GM13977 (cell line): Measurements from ENCODE around the gene LDLRAD3.

Source experiments
- DNase-seq: peaks from one replicate; pipeline ENCODE4 v3.0.0; 2012; ENCODE audit warnings: low spot score
- in situ Hi-C: fragments of 300-500 bp; cut with MboI; formaldehyde crosslinking; loops from one replicate; pipeline ENCODE4 v1.12.0; 2022; ENCODE audit warnings: low sequenced_read_pairs, low pct_unique_long_range_greater_than_20kb, mixed read lengths, inconsistent platforms; ENCODE audit not compliant: unreplicated experiment
- TF ChIP-seq, protein P1 (sequence below): IDR thresholded peaks from 2 replicates; pipeline ENCODE4 v1.5.1; 2012; ENCODE audit warnings: mild to moderate bottlenecking, control low read depth; ENCODE audit not compliant: insufficient read depth; ENCODE audit errors: extremely low read depth, missing control alignments

LDLRAD3 gene

DNA sequence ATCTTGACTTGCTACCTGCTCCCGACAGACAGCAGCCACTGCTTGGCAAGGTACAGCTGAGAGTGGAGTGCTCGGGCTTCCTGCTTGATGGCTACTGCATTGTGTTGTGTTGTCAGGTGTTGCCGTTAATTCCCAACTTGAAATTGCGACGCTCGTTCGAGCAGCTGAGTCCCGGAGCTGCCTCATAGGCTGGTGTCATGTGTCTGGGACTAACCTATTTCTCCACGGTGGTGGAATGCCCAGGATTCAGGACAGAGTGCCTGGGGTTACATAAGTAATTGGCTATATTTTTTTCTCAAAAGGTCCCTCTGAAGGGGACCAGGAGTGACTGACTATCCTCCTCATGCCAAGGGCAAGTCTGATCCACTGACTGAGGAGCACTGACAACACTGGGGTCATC, 326.8 kb downstream of the LDLRAD3 start:
- TF ChIP-seq, protein P1, sequence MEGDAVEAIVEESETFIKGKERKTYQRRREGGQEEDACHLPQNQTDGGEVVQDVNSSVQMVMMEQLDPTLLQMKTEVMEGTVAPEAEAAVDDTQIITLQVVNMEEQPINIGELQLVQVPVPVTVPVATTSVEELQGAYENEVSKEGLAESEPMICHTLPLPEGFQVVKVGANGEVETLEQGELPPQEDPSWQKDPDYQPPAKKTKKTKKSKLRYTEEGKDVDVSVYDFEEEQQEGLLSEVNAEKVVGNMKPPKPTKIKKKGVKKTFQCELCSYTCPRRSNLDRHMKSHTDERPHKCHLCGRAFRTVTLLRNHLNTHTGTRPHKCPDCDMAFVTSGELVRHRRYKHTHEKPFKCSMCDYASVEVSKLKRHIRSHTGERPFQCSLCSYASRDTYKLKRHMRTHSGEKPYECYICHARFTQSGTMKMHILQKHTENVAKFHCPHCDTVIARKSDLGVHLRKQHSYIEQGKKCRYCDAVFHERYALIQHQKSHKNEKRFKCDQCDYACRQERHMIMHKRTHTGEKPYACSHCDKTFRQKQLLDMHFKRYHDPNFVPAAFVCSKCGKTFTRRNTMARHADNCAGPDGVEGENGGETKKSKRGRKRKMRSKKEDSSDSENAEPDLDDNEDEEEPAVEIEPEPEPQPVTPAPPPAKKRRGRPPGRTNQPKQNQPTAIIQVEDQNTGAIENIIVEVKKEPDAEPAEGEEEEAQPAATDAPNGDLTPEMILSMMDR, result no peak
- DNase-seq, result no peak
- in situ Hi-C loops, result loop anchor here (25.0 kb wide), 1 partner anchor 458 kb away; no protein-coding TSS in a partner anchor

DNA sequence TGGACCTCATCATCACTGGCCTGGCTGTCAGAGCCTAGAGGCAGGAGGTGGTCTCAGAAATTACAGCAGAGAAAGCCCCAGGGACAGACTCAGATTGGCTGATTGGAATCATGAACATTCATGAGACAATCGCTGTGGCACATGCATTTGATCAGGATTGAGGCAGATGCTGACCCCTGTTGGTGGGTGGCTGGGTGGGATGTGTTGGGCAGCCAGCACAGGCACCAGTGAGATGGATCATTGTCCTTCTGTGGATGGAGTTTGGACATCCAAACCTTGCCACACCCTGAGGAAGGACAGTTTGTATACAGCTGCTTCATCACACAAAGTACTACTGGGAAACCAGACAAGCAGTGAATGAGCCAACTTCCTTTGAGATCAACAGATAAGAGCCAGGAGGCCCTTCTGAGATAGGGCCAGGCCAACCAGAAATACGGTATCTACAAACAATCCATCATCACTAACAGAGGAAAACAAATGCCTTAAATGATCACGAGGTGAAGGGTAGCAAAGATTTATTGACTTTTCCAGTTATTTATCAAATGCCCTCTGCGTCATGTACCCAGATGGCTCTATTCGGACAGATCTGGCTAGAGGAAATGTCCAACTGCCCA, 328.0 kb downstream of the LDLRAD3 start:
- DNase-seq, result no peak
- in situ Hi-C loops, result loop anchor here (25.0 kb wide), 1 partner anchor 460 kb away; no protein-coding TSS in a partner anchor
- TF ChIP-seq, protein P1, result no peak

DNA sequence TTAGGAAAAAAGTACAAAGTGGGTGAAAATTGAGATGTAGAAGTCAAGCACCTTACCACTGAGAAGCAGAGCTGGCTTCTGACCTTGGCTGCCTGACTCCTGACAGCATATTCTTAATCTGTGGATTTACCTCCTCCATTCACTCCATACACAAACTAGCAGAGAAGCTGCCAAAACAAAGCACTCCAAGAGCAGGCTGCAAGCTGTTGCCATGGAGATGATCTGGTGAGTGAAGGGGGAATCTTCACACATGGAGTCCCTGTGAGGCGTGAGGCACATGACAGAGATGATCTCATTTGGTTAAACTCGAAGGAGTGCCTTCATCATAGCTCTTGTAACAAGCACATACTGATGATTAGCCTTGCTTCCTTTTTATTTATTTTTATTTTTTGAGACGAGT, 329.2 kb downstream of the LDLRAD3 start:
- in situ Hi-C loops, result loop anchor here (25.0 kb wide), 1 partner anchor 461 kb away; no protein-coding TSS in a partner anchor
- DNase-seq, result no peak
- TF ChIP-seq, protein P1, result no peak

DNA sequence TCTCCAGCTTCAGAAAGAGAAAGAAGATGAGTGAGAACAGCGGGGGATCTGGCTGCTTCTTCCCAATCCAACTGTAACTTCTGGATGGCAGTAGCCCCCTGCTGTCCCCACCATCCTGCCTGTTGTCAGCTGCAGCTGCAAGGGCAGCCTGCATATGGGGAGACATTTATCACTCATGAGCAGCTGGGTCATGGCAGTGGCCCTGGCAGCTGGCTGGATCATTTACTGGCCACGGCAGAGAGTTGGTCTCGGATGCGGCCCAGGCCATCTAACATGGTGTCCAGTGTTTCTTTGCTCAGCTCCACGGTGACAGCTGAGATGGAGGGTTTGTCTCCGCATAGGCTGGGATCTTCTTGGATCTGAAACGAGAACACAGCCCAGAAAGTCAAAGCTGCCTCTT, 330.6 kb downstream of the LDLRAD3 start:
- in situ Hi-C loops, result loop anchor here (25.0 kb wide), 1 partner anchor 462 kb away; no protein-coding TSS in a partner anchor
- DNase-seq, result no peak
- TF ChIP-seq, protein P1, result no peak

DNA sequence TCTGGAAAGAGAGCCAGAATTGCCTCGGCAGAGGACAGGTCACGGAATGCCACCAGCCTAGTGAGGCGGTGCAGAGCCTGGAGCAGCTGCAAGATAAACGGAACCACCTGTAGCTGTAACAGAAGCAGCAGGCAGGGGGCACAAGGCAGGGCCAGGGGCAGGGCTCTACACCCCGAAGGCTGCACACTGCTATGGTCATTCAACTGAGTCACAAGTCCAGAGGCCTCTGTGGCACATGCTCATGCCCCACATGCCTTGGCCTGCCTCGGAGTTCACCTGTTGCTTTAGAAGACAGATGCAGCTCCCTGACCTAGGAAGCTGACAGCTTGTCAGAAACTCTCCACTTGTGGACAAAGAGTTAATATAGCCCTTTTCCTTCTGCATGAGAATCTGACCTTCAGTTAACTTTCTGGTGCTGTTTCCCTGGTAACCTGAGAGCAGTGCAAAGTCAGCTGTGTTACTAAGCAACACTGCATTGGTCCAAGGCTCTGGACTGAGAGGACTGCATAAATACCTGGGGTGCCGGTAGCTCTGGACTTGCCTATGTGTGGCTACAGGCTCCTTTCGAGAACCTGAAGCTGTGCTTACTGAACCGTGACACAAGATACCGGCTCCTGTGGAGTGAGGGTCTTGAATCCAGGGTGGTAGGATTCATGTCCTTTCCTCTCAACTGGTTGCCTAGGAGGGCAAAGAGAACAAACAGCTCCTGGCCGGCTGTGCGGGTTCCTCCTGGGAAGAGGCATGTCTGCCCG, 334.8 kb downstream of the LDLRAD3 start:
- no peak for DNase-seq
- in situ Hi-C loops, result no loop called here
- TF ChIP-seq, protein P1, result no peak

DNA sequence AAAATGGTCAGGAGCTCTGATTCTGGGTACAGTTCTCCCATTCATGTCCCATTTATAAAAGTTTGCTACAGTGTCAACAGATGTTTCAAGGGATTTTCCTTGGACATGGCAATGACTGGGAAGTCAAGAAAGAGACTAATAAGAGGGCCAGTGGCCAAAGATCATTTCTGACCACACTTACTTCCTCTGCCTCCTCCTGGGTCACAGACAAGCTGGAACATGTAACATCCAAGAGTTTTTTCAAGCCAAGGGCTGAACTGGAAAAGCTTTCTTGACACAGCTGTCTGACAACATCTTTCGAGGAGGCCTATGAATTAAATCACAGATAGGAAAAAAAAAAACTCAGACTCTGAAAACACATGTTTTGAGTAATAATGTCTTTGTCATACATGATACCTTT, 336.7 kb downstream of the LDLRAD3 start:
- TF ChIP-seq, protein P1, result no peak
- no peak for DNase-seq
- in situ Hi-C loops, result no loop called here
